ENCODE data around the gene BCKDHB. TPM values are rescaled to one million over a fixed set of nuclear protein-coding genes. Genes with fewer than 3 reads are reported as not detected.

Gene BCKDHB
- polyA plus RNA-seq, 3 donors from 2014 or later = 14.8 to 36.7 (median 18.2) TPM

- Mint-ChIP-seq H3K27ac (no peak overlapping the region), H3K4me3 (no peak overlapping the region)
Observed at GRCh38 chr6:80304014-80304413, 197.5 kb downstream of the BCKDHB start.

DNA sequence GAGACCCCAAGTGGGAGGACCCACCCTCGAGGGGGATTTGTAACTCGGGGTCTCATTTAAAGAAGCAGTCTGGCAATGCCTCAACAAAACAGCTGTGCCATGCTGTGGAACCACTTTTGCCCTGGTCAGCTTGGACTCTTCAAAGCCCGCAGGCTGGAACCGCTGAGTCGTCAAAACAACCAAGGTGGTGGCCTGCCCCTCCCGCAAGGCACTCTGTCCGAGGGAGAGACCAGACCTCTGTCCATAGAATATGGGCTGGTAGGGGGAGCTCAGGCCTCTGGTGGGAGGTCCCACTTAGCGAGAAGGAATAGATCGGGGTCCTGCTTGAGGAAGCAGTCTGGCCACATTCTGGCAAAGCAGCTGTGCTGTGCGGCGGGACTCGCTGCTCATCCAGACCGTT, 208.1 kb downstream of the BCKDHB start:
- Mint-ChIP-seq H3K36me3 (peaks cover 10 to 37% (median 33%) of the 10 kb centered on the region in 3 donors), H3K4me3 (no peak overlapping the region), H3K9me3 (peaks cover 0 to 7% (median 2%) of the 10 kb centered on the region in 6 donors), H3K27me3 (ENCODE audit: low read depth in 3 of 3) (peaks cover 0 to 1% (median 0%) of the 10 kb centered on the region in 3 donors), H3K4me1 (no peaks in the 10 kb centered on the region), H3K27ac (no peak overlapping the region)
- DNase-seq = no peak

More at GRCh38 chr6:80304014-80304413, 197.5 kb downstream of the BCKDHB start:
- no peak for DNase-seq
- peaks cover 0 to 20% (median 6%) of the 10 kb centered on the region in 3 donors for H3K36me3 Mint-ChIP-seq
- no peaks in the 10 kb centered on the region for H3K4me1 Mint-ChIP-seq
- peaks cover 0 to 5% (median 0%) of the 10 kb centered on the region in 6 donors for H3K9me3 Mint-ChIP-seq
- no peaks in the 10 kb centered on the region for H3K27me3 Mint-ChIP-seq (ENCODE audit: low read depth in 3 of 3)

DNA sequence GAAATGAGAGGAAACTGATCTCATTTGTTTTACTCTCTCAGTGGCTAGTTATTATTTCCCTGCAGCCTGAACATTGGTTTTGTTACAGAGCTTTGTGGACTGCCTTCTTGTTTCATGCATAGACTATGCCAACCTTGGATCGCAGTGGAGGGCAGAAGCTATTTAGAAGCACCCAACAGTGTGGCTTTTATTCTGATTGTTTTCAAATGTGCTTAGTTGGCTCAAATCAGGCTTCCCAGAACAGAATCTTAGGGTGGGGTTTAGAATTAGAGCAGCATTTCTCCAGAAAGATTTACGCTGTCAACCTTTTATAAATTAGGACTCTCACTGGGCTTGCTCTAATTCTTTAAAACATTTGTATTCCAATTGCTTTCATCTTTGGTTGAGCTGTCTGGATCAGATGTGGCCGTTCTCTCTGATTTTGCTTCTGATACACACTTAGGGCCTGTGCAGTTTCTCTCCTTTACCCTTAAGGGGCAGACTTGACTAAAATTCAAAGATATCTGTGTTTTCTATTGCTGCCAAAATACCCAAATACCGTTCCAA, 210.3 kb downstream of the BCKDHB start:
- H3K4me1 Mint-ChIP-seq = no peaks in the 10 kb centered on the region
- no peak overlapping the region for H3K4me3 Mint-ChIP-seq
- H3K9me3 Mint-ChIP-seq = peaks cover 0 to 7% (median 2%) of the 10 kb centered on the region in 6 donors
- no peak for DNase-seq
- peaks cover 5 to 19% (median 18%) of the 10 kb centered on the region in 3 donors for H3K36me3 Mint-ChIP-seq
- no peak overlapping the region for H3K27ac Mint-ChIP-seq
- H3K27me3 Mint-ChIP-seq (ENCODE audit: low read depth in 3 of 3) = no peaks in the 10 kb centered on the region

DNA sequence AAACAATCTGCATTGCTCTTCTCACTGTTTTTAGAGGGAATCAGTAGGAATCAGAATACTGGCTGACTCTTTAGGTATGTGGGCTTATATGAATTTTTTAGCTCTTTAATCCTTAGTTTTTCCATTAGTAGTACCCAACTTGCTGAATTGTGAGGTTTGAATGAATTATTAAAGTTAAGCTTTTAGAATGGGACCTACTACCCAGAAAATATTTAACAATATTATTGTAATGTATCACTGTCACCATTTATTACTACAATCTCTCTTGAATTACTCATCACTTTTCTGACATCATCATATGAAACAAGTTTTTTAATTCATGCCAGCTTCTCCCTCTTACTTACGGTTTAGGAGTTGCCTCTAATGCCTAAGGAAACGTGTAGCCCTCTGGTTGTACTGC, 212.7 kb downstream of the BCKDHB start:
- no peaks in the 10 kb centered on the region for H3K4me1 Mint-ChIP-seq
- peaks cover under 1 to 4% (median 3%) of the 10 kb centered on the region in 3 donors for H3K36me3 Mint-ChIP-seq
- DNase-seq = no peak
- no peak overlapping the region for H3K4me3 Mint-ChIP-seq
- H3K9me3 Mint-ChIP-seq = no peaks in the 10 kb centered on the region
- H3K27me3 Mint-ChIP-seq (ENCODE audit: low read depth in 3 of 3) = no peaks in the 10 kb centered on the region
- H3K27ac Mint-ChIP-seq = no peak overlapping the region

DNA sequence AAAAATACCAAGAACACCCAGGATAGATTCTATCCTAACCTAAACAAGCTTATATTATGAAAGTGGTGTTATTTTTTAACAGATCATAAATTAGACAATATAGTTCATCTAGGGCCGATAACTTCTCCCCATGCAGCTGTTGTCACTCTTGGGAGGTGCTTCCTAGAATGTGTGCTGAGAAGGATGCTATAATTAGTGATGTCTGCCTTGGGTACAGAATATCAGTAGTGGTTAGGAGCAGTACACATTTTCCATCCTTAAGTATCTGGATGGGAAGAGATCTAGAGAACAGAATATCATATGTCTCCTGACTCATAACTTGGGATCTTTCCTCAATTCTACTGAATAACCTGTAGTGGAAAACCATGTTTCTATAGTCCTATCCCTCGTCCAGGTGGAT, 214.5 kb downstream of the BCKDHB start:
- Mint-ChIP-seq H3K27me3 (ENCODE audit: low read depth in 3 of 3) (no peaks in the 10 kb centered on the region), H3K9me3 (no peaks in the 10 kb centered on the region), H3K36me3 (peaks cover 0 to 3% (median 0%) of the 10 kb centered on the region in 3 donors), H3K4me3 (no peak overlapping the region), H3K4me1 (no peaks in the 10 kb centered on the region), H3K27ac (no peak overlapping the region)
- DNase-seq = no peak

GRCh38 chr6:80325742-80326141, 219.3 kb downstream of the BCKDHB start:
- Mint-ChIP-seq H3K4me1 (no peaks in the 10 kb centered on the region), H3K36me3 (peaks cover 3 to 6% (median 5%) of the 10 kb centered on the region in 3 donors), H3K4me3 (no peak overlapping the region), H3K27ac (no peak overlapping the region), H3K27me3 (ENCODE audit: low read depth in 3 of 3) (no peaks in the 10 kb centered on the region), H3K9me3 (no peaks in the 10 kb centered on the region)
- DNase-seq = no peak

- no peaks in the 10 kb centered on the region for H3K9me3 Mint-ChIP-seq
- peaks cover 3 to 6% (median 3%) of the 10 kb centered on the region in 3 donors for H3K36me3 Mint-ChIP-seq
- no peak overlapping the region for H3K27ac Mint-ChIP-seq
- H3K4me1 Mint-ChIP-seq = no peaks in the 10 kb centered on the region
- no peak for DNase-seq
- no peak overlapping the region for H3K4me3 Mint-ChIP-seq
- no peaks in the 10 kb centered on the region for H3K27me3 Mint-ChIP-seq (ENCODE audit: low read depth in 3 of 3)
Observed at GRCh38 chr6:80328652-80329051, 222.2 kb downstream of the BCKDHB start.

- no peaks in the 10 kb centered on the region for H3K9me3 Mint-ChIP-seq
- no peak for DNase-seq
- H3K4me3 Mint-ChIP-seq = no peak overlapping the region
- H3K4me1 Mint-ChIP-seq = no peaks in the 10 kb centered on the region
- peak overlapping the region in 1 of 6 donors; percentile 3 for H3K27ac Mint-ChIP-seq
- peaks cover 3 to 6% (median 3%) of the 10 kb centered on the region in 3 donors for H3K36me3 Mint-ChIP-seq
- no peaks in the 10 kb centered on the region for H3K27me3 Mint-ChIP-seq (ENCODE audit: low read depth in 3 of 3)
Observed at GRCh38 chr6:80329496-80329895, 223.0 kb downstream of the BCKDHB start.

DNA sequence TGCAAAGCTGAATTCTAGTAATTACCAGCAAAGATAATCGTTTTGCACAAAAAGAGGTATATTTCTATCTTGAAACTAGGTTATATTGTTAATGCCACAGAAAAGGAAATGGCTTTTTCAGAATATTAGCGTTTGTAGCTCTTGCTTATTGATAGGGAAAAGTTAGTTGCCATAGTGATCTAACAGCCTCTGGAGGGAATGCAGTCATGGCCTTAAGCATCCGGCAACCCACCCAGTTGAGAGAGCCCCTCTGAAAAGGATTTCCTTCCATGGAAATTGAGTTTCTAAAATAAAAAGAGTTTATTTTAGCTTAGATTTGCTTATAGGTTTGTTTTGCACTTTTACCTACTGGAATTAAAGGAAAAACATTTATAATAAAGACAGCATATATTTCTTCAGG, 224.5 kb downstream of the BCKDHB start:
- Mint-ChIP-seq H3K4me1 (no peaks in the 10 kb centered on the region), H3K36me3 (peaks cover 3 to 6% (median 3%) of the 10 kb centered on the region in 3 donors), H3K9me3 (no peaks in the 10 kb centered on the region), H3K4me3 (no peak overlapping the region), H3K27me3 (ENCODE audit: low read depth in 3 of 3) (no peaks in the 10 kb centered on the region), H3K27ac (no peak overlapping the region)
- DNase-seq = no peak

- DNase-seq = no peak
- H3K27ac Mint-ChIP-seq = no peak overlapping the region
- no peaks in the 10 kb centered on the region for H3K27me3 Mint-ChIP-seq (ENCODE audit: low read depth in 3 of 3)
- no peaks in the 10 kb centered on the region for H3K4me1 Mint-ChIP-seq
- no peaks in the 10 kb centered on the region for H3K9me3 Mint-ChIP-seq
- H3K4me3 Mint-ChIP-seq = no peak overlapping the region
- peaks cover under 1 to 6% (median 3%) of the 10 kb centered on the region in 3 donors for H3K36me3 Mint-ChIP-seq
Observed at GRCh38 chr6:80331522-80331921, 225.1 kb downstream of the BCKDHB start.

DNA sequence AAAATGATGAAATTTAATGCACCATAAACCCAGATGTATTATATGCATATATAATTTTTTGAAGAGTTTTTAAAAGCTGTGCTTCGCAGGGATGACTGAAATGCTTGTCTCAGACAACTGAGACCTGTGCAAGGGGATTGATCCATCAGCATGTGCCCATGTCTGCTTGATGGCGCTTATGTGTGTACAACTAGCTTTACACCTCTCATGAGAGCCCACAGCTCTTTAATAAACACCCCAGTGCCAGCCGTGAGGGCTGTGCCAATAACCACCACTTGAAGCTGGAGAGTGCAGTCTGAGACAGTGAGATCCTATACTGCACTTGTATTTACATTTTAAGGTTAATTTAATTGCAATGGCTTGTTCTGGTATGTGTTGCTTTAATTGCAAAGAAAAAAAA, 225.5 kb downstream of the BCKDHB start:
- no peak for DNase-seq
- Mint-ChIP-seq H3K27ac (no peak overlapping the region), H3K36me3 (peaks cover 0 to 6% (median 3%) of the 10 kb centered on the region in 3 donors), H3K9me3 (no peaks in the 10 kb centered on the region), H3K27me3 (ENCODE audit: low read depth in 3 of 3) (no peaks in the 10 kb centered on the region), H3K4me1 (no peaks in the 10 kb centered on the region), H3K4me3 (no peak overlapping the region)

GRCh38 chr6:80333342-80333741, 226.9 kb downstream of the BCKDHB start:
- no peak for DNase-seq
- Mint-ChIP-seq H3K4me3 (no peak overlapping the region), H3K36me3 (peaks cover 0 to 3% (median 2%) of the 10 kb centered on the region in 3 donors), H3K27me3 (ENCODE audit: low read depth in 3 of 3) (no peaks in the 10 kb centered on the region), H3K27ac (no peak overlapping the region), H3K9me3 (no peaks in the 10 kb centered on the region), H3K4me1 (peaks cover 2 to 4% of the 10 kb centered on the region in 2 donors)

- Mint-ChIP-seq H3K36me3 (no peaks in the 10 kb centered on the region), H3K27me3 (ENCODE audit: low read depth in 3 of 3) (no peaks in the 10 kb centered on the region), H3K4me1 (peaks cover 2 to 7% of the 10 kb centered on the region in 2 donors), H3K27ac (no peak overlapping the region), H3K4me3 (peak overlapping the region in 1 of 5 donors; percentile 27), H3K9me3 (no peaks in the 10 kb centered on the region)
- DNase-seq = no peak
Observed at GRCh38 chr6:80335121-80335531, 228.7 kb downstream of the BCKDHB start.

DNA sequence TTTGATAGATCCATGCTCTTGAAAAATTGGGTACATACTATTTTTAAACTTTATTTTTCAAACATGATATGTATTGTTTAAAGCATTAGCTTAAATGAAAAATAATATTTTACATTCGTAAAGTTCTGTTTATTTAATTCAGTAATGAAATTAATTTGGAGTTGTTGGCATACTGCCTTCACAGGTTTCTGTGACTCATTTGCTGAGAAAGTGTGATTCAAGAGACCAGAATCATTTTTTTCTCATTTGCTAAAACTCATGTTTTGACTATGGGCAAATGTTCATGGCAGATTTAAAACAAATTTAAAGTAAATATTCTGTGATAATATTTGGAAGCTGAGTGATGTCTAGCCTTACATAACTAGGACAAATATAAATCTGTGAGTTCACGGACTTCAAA, 230.4 kb downstream of the BCKDHB start:
- no peak overlapping the region for H3K4me3 Mint-ChIP-seq
- H3K9me3 Mint-ChIP-seq = no peaks in the 10 kb centered on the region
- H3K36me3 Mint-ChIP-seq = no peaks in the 10 kb centered on the region
- no peak overlapping the region for H3K27ac Mint-ChIP-seq
- H3K4me1 Mint-ChIP-seq = peaks cover 2 to 7% of the 10 kb centered on the region in 2 donors
- no peak for DNase-seq
- H3K27me3 Mint-ChIP-seq (ENCODE audit: low read depth in 3 of 3) = no peaks in the 10 kb centered on the region
